ENCODE measurements around the gene PIP5K1A.

The PIP5K1A gene

DNA sequence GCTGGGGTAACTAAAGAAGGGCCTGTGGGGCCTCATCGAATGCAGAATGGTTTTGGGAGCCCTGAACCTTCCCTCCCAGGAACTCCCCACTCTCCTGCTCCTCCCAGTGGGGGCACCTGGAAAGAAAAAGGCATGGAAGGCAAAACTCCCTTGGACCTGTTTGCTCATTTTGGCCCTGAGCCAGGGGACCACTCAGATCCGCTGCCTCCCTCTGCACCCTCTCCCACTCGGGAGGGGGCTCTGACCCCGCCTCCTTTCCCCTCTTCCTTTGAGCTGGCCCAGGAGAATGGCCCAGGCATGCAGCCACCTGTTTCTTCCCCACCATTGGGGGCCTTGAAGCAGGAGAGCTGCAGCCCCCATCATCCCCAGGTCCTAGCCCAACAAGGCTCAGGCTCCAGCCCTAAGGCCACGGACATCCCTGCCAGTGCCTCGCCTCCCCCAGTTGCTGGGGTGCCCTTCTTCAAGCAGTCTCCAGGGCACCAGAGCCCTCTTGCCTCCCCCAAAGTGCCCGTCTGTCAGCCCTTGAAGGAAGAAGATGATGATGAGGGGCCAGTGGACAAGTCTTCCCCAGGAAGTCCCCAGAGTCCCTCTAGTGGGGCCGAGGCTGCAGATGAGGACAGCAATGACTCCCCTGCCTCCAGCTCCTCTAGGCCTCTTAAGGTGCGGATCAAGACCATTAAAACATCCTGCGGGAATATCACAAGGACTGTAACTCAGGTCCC is 88.4 kb downstream of the PIP5K1A start:
- in situ Hi-C loops (cut with HindIII; ENCODE audit: low sequenced_read_pairs), result no loop called here

DNA sequence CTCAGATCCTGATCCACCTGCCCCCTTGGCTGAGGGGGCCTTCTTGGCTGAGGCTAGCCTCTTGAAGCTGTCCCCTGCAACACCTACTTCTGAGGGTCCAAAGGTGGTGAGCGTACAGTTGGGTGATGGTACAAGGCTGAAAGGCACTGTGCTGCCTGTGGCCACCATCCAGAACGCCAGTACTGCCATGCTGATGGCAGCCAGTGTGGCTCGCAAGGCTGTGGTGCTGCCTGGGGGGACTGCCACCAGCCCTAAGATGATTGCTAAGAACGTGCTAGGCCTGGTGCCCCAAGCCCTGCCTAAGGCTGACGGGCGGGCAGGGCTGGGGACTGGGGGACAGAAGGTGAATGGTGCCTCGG is 89.0 kb downstream of the PIP5K1A start:
- in situ Hi-C loops (cut with HindIII; ENCODE audit: low sequenced_read_pairs), result no loop called here

DNA sequence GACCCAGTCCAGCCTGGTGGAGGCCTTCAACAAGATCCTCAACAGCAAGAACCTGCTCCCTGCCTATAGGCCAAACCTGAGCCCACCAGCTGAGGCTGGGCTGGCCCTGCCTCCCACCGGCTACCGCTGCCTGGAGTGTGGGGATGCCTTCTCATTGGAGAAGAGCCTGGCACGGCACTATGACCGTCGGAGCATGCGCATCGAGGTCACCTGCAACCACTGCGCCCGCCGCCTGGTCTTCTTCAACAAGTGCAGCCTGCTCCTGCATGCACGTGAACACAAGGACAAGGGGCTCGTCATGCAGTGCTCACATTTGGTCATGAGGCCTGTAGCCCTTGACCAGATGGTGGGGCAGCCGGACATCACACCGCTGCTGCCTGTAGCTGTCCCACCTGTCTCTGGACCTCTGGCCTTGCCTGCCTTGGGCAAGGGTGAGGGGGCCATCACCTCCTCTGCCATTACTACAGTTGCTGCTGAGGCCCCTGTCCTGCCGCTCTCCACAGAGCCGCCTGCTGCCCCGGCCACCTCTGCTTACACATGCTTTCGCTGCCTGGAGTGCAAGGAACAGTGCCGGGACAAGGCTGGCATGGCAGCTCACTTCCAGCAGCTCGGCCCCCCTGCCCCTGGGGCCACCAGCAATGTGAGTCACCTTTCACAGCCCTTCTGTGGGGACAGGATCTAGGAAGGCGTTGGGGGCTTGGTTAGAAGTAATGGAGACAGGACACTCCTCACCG is 89.6 kb downstream of the PIP5K1A start:
- in situ Hi-C loops (cut with HindIII; ENCODE audit: low sequenced_read_pairs), result no loop called here

DNA sequence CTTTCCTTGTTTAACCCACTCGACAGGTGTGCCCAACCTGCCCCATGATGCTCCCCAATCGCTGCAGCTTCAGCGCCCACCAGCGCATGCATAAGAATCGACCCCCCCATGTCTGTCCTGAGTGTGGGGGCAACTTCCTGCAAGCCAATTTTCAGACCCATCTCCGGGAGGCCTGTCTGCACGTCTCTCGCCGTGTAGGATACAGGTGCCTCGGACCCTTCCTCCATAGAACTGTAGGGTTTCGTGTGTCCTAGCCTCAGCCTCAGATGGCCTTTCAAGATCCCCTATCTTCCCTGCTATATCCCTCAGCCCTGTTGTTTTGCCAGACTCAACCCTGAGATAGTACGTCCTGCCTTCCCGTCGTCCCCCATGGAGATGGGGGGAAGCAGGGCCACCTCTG is 90.2 kb downstream of the PIP5K1A start:
- in situ Hi-C loops (cut with HindIII; ENCODE audit: low sequenced_read_pairs), result no loop called here

DNA sequence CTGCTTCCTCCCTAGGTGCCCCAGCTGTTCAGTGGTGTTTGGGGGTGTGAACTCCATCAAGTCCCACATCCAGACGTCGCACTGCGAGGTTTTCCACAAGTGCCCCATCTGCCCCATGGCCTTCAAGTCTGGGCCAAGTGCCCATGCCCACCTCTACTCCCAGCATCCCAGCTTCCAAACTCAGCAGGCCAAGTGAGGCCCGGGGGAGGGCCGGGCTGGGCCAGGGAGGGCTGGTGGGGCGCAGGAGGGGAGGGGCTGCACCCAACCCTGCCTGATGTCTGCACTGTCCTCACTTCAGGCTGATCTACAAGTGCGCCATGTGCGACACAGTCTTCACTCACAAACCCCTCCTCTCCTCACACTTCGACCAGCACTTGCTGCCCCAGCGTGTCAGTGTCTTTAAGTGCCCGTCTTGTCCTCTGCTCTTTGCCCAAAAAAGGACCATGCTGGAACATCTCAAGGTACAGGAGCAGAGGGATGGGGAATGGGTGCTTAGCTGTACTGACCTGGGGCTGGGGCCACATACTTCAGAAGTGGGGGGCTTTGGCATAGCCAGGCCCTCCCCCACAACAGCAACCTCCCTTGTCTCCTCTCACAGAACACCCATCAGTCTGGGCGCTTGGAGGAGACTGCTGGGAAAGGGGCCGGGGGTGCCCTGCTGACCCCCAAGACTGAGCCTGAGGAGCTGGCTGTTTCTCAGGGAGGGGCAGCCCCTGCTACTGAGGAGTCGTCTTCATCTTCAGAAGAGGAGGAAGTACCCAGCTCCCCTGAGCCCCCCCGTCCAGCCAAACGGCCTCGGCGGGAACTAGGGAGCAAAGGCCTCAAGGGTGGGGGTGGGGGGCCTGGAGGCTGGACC is 91.0 kb downstream of the PIP5K1A start:
- in situ Hi-C loops (cut with HindIII; ENCODE audit: low sequenced_read_pairs), result no loop called here

DNA sequence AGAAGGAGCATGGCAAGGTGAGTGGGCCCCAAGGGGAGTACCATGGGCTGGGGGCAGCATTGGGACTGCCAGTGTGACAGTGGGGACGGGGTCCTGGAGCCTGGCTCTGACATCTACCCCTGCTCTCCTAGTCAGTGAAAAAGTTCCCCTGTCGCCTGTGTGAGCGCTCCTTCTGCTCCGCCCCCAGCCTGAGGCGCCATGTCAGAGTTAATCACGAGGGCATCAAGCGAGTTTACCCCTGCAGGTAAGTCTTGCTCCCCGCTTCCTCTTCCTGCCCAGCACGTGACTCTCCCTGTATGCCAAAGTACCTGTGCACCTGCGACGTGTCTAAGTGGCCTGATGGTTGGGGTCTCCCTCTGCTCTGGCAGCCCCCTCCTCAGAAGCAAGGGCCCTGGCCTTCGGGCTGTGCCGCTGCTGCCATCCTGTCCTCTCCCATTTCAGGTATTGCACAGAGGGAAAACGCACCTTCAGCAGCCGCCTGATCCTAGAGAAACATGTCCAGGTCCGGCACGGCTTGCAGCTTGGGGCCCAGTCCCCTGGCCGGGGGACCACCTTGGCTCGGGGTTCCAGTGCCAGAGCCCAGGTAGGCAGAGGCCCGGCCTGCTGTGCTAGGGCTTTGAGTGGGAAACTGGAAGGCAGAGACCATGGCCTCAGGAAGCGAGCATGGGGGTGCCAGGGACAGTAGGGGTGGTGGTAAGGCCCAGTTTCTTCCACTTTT is 91.8 kb downstream of the PIP5K1A start:
- in situ Hi-C loops (cut with HindIII; ENCODE audit: low sequenced_read_pairs), result no loop called here

DNA sequence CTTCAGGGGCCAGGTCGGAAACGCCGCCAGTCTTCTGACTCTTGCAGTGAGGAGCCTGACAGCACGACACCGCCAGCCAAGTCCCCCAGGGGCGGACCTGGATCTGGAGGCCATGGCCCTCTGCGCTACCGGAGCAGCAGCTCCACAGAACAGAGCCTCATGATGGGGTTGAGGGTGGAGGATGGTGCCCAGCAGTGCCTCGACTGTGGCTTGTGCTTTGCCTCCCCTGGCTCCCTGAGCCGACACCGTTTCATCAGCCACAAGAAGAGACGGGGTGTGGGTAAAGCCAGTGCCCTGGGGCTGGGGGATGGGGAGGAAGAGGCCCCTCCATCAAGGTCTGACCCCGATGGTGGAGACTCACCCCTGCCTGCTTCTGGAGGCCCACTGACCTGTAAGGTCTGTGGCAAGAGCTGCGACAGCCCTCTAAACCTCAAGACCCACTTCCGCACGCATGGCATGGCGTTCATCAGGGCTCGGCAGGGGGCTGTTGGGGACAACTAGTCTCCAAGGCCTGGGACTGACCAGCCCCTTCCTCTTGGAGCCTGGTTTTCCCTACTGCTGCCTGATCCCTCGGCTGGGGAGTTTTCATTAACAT is 92.5 kb downstream of the PIP5K1A start:
- in situ Hi-C loops (cut with HindIII; ENCODE audit: low sequenced_read_pairs), result no loop called here

DNA sequence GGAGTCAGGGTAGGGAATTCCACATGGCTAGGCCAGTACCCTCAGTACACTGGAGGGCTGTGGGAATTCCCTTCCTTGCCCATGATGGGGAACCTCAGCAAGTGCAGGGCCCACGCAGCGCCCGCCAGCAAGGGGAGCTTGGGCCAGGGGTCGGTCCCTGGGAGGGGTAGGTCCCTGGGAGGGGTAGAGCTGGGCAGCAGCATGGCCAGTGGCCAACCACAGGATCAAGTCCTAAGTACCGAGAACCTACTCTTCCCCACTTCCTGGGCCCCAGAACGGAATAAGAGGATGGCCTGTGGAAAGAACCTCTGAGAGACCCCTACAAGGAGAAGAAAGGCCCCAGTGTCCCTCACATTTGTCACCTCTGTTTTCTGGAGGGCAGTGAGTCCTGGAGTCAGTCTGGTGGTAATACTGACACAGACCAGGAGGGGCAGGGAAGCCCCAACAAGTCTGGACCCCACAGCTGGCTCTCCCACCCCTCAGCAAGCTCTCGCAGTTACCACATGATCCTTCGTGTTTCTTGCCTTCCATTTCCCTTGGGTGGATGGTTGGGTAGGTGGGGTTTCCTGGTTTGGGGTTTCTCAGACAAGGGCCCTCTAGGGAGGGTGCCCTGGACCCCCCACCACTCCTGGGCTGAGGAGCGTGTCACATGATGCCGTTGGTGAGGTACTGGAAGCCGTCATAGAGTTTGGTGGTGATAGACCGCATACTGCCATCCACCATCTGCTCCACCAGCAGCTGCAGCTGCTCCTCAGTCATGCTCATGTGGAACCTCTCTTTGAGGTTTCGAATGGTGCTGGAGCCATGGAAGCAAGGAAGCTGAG is 94.1 kb downstream of the PIP5K1A start:
- in situ Hi-C loops (cut with HindIII; ENCODE audit: low sequenced_read_pairs), result no loop called here

DNA sequence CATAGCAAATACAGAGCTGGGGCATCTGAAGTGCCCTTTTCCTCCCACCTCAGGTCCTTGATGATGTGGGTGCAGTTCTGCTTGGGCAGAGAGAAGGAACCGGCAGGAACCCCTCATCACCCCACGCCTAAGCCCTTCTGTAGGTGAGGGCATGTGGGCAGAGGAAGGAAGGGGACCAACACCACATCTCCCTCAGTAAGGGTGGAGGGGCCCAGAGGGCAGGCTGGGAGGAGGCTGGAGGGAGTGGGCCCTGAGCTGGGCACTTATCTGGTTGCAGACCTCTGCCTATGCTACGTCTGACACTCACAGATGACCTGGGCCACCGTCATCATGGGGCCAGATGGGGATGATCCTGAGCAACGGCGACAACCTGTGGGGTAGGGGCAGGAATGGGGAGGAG is 94.7 kb downstream of the PIP5K1A start:
- in situ Hi-C loops (cut with HindIII; ENCODE audit: low sequenced_read_pairs), result no loop called here

DNA sequence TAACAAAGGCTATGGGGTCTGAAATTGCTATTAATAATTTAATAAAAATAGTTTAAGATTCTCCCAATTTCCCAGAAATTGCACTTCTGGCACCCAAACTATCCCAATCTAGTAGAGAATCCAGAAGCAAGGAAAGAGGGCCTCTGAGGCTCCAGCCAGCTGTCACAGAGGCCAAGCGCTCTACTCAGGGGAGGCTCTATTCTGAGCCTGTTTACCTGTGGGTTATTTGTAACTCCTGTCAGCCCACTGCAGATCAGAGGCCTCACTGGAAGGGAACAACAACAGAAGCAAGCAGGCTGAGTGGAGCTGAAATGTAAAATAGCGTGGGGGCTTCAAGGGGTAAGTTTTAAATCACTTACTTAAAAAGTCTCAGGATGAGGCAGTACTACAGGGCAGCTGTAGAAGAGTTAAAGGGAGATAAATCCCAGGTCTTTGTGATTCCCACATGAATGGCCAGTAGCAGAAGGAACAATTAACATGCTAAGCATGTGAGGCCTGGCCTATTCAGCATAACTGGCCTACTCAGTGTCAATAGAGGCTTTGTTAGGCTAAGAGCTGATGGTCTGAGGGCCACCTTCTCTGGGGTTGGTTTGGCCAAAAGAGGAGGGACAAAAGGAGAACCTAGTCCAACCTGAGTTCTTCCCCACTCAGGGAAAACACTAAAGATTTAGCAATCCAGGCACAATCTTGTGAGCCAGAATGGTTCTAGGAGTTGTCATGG is 96.5 kb downstream of the PIP5K1A start:
- in situ Hi-C loops (cut with HindIII; ENCODE audit: low sequenced_read_pairs), result no loop called here

All from endothelial cell of hepatic sinusoid (primary cell).